HepG2 (cell line): ENCODE data around the gene PNLDC1. TPM values are rescaled to one million over a fixed set of nuclear protein-coding genes. Genes with fewer than 3 reads are reported as not detected.
A peak's percentile ranks its signal among the peaks of the same experiment; 100 is the strongest.

Experiments used
- ESRRA ChIP-seq: sonication (generic); formaldehyde crosslinking; IDR thresholded peaks from 2 replicates; pipeline ENCODE4 v1.5.1; 2020; ENCODE audit warnings: mild to moderate bottlenecking, low read depth, missing genetic modification reagents
- SKIL ChIP-seq: sonication (generic); formaldehyde crosslinking; IDR thresholded peaks from 2 replicates; pipeline ENCODE4 v1.8.0; 2022; ENCODE audit warnings: missing genetic modification reagents, mild to moderate bottlenecking, moderate library complexity, borderline replicate concordance
- ZNF446 ChIP-seq: sonication (generic); formaldehyde crosslinking; IDR thresholded peaks from 2 replicates; pipeline ENCODE4 v1.5.0; 2020; ENCODE audit warnings: mild to moderate bottlenecking, missing genetic modification reagents
- polyA plus RNA-seq, 8 experiments: library from polyadenylated mRNA; depleted of rRNA in 3 of 8; stranded (reverse) in 7 of 8; unstranded in 1 of 8; fragments of >200 nt; fragmentation: Illumina TruSeq in 4 of 8; extraction: Trizol in 4 of 8; gene quantifications; 2 replicates each; pipeline versions ENCODE4 v1.2.1 to v1.2.3, GENCODE V29; 2011 to 2016; ENCODE audit warnings: low read depth in 4 of 8, missing spikeins in 1 of 8, mixed read lengths in 1 of 8; ENCODE audit not compliant: insufficient read depth in 1 of 8
- total RNA-seq, 5 experiments: library from RNA; depleted of rRNA; stranded (reverse); fragments of >200 nt; fragmentation: Illumina TruSeq; extraction: Trizol; gene quantifications; 2 replicates each; pipeline ENCODE4 v1.2.3, GENCODE V29; 2016; ENCODE audit warnings: low read depth in 1 of 5
- TF ChIP-seq, protein P1 (sequence below): sonication (generic); formaldehyde crosslinking; IDR thresholded peaks from 2 replicates; pipeline ENCODE4 v1.5.1; 2020; ENCODE audit warnings: mild to moderate bottlenecking, missing genetic modification reagents, borderline replicate concordance

The PNLDC1 gene
- total and polyA plus RNA-seq, 2 of the 13 experiments (the other 11 are each of a cell fraction or from before 2014, with no cell fraction given) = not detected

GRCh38 chr6:159762681-159763293 lies 37.3 kb upstream of the PNLDC1 start (continued):
- TF ChIP-seq ZNF446 (CRISPR knock-in tag) (no peak; the same call in 1 of the 2 replicates), ESRRA (CRISPR knock-in tag) (peak; percentile 97), SKIL (CRISPR knock-in tag) (peak; percentile 30; the same call in 1 of the 2 replicates)
- TF ChIP-seq, protein P1, sequence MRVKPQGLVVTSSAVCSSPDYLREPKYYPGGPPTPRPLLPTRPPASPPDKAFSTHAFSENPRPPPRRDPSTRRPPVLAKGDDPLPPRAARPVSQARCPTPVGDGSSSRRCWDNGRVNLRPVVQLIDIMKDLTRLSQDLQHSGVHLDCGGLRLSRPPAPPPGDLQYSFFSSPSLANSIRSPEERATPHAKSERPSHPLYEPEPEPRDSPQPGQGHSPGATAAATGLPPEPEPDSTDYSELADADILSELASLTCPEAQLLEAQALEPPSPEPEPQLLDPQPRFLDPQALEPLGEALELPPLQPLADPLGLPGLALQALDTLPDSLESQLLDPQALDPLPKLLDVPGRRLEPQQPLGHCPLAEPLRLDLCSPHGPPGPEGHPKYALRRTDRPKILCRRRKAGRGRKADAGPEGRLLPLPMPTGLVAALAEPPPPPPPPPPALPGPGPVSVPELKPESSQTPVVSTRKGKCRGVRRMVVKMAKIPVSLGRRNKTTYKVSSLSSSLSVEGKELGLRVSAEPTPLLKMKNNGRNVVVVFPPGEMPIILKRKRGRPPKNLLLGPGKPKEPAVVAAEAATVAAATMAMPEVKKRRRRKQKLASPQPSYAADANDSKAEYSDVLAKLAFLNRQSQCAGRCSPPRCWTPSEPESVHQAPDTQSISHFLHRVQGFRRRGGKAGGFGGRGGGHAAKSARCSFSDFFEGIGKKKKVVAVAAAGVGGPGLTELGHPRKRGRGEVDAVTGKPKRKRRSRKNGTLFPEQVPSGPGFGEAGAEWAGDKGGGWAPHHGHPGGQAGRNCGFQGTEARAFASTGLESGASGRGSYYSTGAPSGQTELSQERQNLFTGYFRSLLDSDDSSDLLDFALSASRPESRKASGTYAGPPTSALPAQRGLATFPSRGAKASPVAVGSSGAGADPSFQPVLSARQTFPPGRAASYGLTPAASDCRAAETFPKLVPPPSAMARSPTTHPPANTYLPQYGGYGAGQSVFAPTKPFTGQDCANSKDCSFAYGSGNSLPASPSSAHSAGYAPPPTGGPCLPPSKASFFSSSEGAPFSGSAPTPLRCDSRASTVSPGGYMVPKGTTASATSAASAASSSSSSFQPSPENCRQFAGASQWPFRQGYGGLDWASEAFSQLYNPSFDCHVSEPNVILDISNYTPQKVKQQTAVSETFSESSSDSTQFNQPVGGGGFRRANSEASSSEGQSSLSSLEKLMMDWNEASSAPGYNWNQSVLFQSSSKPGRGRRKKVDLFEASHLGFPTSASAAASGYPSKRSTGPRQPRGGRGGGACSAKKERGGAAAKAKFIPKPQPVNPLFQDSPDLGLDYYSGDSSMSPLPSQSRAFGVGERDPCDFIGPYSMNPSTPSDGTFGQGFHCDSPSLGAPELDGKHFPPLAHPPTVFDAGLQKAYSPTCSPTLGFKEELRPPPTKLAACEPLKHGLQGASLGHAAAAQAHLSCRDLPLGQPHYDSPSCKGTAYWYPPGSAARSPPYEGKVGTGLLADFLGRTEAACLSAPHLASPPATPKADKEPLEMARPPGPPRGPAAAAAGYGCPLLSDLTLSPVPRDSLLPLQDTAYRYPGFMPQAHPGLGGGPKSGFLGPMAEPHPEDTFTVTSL = no peak; the same call in 1 of the 2 replicates
- TF ChIP-seq, all 625 proteins: peak for 239
